NCI-H1105 treated with DMSO at 0.1 percent for 48 hours (cell line): ENCODE data around the gene RASA3.
A peak's percentile ranks its signal among the peaks of the same experiment; 100 is the strongest.

Experiments used
- DNase-seq: peaks from one replicate; lab custom pipeline; 2025; lab: John Stamatoyannopoulos, UW

The RASA3 gene

DNA sequence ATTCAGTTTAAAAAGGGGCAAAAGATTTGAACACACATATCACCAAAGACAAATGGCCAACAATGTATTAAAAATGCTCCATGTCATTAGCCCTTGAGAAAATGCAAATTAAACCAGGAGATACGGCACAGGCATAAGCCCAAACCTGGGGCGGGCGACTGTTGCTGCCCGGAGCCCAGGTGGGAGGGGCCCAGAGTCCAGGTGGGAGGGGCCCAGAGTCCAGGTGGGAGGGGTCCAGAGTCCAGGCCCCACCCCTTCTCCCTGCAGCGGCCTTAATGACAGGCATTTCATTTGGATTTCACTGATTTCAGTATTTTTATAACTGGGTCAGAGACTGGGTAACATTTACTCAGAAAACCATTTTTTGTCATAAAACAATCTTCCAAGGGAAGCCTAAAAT is 78.2 kb downstream of the RASA3 start:
- DNase-seq, result no peak

DNA sequence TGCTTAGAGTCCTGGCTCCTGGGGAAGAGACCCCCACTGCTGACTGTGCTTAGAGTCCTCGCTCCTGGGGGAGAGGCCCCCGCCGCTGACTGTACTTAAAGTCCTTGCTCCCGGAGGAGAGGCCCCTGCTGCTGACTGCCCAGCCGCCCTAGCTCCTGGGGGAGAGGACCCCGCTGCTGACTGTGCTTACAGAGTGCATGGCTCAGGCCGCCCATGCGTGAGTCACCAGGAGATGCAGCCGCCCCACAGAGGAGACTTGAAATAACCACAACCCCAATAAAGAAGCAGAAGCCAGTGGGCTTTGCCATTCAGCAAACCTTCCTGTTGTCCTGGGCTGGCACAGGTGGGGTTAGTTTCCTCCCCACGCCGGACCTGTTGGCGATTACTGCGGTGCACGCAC is 79.4 kb downstream of the RASA3 start:
- DNase-seq, result no peak

DNA sequence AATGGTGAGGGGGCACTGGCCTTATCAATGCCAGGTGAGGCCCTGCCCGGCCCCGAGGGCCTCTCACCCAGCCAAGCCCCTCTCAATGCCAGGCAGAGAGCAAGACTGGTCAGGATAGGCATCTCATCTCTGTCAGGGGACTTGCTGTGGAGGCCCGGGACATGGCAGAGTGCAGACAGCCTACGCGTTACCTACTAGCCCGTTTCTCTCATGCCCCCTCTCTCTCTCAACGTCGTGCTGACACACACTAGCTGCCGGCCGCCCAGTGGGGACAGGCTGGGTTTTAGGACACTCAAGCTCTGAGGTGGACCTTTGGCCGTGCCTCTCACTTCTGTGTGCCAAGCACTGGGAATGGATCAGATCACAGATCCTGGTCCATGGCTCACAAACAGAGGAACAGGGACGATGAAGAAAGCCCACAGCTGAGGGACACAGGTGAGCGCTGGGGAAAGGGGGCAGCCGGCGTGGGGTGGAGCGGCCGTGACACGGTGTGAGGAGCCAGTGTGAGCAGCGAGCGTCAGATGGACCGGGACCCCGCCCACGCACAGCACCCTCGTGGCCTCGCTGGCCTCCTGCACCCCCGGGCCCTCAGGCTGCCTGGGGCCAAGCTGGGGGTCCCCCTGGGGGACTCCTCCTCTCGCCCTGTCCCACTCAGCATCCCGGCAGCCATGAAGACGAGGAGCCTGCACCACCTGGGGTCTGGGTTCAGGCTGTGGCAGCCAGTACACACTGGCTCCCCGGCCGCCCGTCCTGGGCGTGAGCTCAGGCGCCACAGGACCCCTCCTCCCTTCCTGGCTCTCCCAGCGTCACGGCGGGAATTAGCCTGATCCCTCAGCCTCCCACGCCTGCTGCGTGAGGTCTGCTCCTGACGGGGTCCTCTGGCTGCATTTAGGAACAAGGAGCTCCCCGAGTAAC is 81.6 kb downstream of the RASA3 start:
- no peak for DNase-seq

DNA sequence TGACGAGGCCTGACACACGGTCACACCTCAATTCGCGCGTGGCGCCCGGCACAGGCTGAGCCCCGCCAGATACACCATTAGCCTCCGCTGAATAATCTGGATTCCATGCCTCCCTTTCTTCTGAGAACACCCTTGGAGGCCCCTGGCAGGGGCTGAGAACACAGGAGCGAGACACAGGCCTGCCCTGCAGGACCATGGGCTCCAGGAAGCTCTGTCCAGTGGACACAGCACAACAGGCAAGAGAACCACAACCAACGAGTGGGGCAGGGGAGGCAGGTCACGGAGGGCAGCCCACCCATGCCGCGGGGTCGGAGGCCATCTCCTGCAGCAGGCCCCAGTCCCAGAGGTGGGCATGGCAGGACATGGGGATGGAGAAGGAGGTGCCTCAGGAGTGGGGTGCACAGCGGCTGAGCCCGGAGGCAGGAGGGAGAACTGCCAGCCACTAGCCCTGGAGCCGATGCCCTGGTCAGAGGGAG is 82.8 kb downstream of the RASA3 start:
- no peak for DNase-seq

DNA sequence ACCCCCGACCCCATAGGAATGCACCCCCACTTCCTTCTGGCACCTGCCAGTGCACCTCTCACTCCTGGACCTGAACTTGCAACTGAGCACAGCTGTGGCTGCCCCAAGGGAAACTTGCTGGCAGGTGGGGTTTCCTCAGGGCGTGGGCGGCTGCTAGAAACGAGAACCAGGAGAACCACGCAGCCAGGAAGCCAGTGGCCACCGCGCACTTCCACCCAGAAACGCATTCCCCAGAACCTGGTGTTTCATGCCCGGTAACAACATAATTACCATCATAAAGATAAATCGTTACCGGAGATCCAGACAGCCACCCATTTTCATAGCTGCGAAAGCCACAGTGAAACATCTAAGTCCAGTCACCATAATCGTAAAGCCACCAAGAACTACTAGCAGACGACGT is 83.4 kb downstream of the RASA3 start:
- no peak for DNase-seq

DNA sequence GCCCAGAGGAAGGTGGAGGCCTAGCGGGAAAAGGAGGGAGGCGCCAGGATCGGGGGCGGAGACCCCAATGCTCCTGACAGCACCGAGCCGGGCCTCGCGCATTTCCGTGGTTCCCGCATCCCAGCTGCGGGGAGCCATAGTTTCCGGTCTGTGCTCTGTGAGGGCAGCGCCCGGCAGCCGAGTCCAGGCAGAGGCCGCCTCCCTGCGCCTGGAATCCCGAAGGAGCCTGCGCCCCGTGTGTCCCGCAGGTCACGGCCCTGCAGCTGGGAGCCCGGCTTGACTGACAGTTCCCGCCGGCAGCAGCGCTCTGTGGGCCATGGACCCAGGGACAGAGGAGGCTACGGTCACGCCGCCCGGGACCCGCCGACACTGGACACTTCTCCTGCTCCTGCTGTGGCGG is 84.0 kb downstream of the RASA3 start:
- DNase-seq, result no peak

DNA sequence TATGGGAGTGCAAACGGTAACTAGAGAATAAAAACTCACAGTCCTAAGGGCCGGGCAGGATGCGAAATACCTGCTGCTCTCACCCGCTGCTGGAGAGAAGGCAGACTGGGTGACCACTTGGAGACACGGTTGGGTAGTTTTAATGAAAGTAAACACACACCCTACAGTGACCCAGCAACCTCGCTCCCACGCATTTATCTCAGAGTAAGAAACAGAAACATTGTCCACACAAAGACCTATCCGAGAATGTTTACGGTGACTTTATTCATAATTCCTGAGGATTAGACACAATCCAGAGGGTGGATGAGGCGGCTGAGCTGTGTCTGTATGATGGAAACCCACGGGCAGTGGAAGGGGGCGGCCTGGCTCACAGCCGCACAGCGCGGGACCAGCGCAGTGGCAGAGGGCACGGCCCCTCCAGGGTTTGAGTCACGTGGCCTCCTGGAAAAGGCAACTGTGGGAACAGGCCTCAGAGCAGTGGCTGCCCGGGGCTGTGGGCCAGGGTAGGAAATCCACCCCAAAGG is 85.0 kb downstream of the RASA3 start:
- peak; percentile 50 for DNase-seq

DNA sequence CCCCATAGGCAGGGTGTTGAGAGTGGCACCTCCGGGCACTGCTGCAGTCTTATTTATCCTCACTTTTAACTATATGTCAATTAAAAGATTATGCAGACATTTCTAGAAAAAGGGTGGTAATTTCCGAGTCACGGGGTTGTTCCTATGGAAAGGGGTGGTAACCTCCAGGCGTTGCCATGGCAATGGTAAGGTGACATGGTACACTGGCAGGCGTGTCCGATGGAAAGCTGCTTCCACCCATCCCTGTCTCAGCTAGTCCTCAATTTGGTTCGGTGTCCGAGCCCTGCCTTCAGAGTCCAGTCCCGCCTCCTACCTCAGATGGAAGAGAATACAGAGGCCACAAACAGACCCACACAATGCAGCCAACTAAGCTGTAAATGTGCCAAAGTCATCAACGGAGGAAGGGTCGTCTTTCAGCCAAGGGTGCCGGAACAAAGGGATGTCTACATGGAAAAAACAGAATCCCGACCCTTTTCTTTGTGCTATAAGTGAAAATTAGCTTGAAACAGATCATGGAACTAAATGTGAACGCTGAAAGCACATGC is 85.9 kb downstream of the RASA3 start:
- no peak for DNase-seq

DNA sequence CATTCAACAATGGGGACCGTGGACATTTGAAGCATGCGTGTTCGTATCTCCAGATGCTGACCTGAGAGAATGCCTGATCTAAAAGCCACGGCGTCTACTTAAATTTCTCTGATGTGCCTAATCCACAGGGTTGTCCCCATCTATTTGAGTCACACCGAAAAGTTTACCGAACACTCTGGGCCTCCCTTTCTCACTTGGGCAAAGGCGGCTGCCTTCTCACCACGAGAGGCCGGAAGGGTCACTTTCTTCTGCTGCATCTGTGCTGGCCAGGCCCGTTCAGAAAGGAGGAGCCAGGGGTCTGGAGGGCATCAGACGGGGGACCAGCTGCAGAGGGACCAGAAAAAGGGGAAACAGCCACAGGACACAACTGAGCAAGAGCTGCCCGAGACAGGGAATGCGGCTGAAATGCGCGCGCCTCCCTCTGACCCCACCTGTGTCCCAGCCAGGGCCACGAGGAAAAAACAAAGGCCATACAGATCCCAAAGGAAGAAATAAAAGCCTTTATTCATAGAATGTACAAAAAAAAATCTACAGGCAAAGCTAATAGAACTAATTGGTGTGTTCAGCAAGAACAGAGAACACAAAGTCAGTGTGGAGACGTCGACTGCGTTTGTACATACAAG is 87.2 kb downstream of the RASA3 start:
- DNase-seq, result no peak

DNA sequence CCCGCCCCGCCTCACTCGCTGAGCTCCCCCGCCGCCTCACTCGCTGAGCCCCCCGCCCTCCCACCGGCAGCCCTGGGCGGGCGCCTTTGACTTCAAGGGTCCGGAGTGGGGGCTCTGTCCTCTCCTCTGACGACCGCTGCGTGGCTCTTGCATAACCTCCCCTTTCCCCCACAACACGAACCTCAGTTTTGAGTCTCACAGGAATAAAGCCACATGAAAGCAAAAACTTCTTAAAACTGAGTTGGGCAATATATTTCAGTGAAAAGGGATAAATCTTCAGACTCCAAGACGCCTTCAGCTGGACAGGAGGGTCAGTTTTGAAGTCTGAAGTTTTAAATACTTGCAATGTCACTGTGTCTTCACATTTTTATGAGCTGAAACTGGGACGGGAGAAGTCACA is 87.9 kb downstream of the RASA3 start:
- no peak for DNase-seq

DNA sequence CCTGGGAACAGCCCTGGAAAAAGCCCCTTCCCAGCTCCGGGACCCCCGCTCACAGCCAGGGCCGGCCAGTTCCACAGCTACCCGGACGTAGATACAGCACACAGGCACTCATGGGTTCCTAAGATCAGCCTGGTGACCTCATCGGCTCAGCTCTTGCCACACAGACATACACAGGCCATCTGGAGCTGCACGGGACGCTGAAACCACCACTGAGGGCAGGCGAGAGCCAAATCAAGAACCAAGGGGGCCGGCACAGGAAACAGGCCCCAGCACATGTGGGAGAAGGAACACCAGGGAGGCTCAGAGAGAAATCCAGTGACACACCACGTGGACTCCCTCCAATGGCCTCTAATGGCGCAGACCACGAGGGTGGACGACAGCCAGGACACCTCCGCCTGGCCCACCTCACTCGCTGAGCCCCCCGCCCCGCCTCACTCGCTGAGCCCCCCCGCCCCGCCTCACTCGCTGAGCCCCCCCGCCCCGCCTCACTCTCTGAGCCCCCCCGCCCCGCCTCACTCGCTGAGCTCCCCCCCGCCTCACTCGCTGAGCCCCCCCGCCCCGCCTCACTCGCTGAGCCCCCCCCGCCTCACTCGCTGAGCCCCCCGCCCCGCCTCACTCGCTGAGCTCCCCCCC is 88.9 kb downstream of the RASA3 start:
- no peak for DNase-seq

DNA sequence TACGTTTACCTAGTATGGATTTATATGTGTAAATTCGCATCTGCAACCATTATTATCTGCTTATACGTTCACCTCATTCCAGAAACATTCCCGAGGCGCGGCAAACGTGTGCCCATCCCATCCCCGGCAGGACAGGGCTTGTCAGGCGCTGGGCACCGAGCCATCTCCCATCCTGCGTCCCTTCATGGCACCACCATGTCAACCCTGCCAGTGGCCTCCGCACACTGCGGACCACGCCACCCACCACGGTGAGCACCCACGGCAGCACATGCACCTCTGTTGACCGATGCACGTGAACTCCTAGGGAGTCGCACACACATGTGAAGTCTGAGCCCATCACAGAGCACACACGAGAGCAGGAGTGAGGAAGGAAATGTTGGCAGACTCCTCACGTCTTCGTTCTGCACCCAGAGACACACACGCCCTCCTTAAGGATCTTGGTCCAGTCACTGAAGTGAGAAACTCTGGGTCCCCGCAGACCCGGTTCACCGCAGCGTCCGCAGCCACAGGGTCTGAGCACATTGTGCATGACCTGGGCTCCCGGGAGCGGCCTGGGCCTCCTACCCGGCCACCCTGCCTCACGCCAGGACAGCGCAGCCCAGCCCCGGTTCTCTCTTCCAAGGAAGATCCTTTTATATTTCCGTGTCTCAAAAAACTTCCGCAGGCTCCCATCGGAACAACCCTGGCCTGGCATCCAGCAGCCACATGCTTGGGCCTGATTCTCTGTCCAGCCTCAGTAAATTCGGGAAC is 90.2 kb downstream of the RASA3 start:
- no peak for DNase-seq

DNA sequence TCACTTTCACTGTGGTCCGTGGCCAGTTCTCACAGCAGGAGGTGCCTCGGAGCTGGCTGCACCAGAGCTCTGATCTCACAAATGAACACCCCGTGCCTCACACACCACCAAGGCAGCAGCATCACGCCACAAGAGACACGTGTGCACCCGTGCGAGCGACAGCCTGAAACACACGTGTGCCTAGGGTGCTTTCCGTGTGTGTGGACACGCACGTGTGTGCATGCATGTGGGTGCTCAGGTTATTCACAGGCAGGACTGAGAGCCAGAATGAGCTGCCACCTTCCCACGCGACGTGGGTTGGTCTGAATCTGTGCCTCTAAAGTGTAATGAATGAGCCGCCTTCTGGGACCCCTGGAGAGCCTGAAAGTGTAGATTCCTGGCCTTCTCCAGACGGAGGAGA is 90.9 kb downstream of the RASA3 start:
- DNase-seq, result no peak

DNA sequence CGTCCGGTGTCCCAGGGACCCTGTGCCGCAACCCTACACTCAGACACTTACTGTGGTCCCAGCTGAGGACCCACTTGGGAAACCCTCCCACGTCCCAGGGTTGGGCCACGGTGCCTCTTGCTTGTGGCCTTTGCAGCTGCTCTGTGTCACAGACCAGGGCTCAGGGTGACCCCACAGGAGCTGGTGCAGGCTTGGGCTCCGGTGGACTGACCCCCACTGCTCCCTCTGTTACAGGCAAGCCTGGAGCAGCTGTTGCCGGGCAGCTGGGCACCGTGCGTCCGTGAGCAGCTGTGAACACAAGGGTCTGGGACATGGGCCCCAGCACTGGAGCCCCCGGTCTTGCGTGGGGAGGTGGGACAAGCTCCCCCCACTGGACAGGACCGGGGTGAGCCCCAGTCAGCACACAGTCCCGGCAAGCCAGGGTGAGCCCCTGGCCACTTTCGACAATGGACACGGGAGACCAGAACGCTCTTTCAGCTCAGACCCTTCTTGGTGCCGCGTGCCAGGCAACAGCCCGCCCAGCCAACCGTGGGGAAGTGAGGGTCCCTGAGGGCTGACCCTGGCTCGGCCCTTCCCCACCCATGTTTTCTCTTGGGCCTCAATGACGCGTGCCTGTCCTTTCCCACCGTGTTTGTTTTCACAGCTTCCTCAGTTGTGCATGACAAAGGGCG is 92.8 kb downstream of the RASA3 start:
- DNase-seq, result no peak

DNA sequence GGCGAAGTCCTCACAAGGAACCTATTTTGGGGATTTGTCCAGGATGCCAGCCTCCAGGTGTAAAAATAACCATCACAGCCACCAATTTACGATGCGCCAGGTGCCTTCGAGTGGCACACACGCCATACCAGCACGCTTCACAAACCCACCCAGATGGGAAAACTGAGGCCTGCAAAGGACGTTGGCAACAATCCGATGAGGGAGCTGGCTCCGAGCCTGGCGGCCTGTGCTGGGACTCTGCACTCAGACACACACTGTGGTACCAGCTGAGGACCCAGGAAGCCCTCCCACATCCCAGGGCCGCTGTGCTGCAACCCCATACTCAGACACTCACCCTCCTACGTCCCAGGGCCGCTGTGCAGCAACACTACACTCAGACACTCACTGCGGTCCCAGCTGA is 93.5 kb downstream of the RASA3 start:
- DNase-seq, result no peak

DNA sequence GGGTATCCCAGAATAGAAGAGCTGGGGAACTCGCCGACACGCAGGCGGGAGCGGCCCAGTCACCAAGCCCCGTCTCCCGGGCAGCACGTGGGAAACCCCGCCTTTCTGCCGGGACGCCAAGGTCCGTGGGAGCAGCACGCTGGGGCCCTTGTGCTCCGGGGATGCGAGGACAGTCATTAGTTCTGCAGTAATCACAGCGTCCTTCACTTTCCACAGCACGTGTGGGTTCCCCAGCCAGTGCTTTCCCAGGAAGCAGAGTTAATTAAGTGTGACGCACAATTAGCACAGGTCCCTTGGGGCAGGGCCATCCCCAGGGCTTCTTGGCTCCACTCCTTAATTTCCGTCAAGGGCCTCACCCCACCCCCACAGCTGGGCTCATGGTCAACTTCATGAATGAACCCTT is 94.2 kb downstream of the RASA3 start:
- peak; percentile 10 for DNase-seq

DNA sequence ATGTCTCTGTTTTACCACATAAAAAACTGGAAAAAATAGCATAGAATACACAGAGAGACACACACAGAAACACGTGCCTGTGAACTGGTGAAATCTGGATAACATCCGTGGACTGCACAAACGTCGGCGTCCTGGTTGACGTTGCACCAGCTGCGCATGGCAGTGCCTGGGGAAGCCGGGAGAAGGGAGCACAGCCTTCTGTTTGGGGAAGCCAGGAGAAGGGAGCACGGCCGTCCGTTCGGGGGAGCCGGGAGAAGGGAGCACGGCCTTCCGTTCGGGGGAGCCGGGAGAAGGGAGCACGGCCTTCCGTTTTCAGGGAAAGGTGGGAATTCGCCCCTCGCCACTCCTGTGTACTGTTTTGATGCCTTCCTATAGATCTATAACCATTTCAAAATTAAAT is 94.7 kb downstream of the RASA3 start:
- DNase-seq, result no peak

DNA sequence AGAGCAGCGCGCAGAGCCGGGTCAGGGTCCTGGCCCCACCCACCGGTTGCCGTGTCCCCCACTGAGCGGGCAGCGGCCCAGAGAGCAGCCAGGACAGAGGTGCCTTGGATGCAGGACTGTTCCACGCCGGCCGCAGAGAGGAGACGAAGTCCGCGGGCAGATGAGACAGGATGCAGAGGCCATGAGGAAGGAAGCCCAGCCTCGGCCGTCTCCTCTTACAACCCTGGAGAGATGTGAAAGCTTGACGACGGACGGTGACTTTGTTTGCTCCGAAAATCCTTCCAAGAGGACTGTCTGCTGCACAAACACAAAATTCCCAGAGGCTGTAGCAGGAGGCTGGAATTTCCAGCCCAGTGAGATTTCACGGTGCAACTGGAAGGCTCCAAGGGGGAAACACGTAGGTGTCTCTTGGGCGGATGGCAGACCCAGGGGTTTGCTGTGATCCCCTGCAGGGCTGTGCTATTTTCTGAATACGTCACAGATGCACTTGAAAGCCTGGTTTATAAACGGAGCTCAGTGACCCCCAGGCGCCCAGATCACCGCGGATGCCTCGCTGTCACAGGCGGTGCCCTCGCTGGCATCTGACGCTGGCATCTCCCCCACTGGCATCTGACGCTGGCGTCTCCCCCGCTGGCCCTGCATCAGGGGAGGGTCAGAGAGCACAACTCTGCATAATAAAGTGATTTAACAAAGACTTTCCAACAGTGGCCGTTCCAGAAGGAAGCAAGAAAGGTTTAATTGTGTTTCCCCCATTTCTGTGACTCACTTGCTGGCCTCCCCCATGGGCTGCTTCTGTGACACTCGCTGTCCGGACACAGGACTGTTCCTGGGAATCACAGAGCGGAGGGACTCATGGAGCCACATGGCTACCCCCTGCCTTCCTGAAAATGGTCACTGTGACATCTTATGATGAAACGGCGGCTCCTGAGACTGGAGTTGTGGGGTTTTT is 96.6 kb downstream of the RASA3 start:
- DNase-seq, result no peak

DNA sequence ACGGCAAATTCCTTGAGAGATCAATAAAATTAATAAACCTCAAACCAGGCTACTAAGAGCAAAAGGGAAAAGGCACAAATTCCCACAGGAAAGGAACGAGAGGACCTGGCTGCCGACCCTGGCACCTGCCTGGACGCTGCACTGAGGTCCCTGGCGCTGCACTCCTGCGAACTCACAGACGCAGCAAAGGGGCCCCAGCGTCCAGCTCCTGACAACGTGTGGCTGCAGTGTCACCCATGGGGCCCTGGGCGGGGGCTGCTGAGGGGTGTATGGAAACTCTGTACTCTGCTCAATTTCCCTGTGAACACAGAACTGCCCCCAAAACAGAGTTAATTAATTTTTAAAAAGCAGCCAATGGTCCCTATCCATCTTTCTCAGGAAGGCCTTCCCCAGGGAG is 97.2 kb downstream of the RASA3 start:
- no peak for DNase-seq

DNA sequence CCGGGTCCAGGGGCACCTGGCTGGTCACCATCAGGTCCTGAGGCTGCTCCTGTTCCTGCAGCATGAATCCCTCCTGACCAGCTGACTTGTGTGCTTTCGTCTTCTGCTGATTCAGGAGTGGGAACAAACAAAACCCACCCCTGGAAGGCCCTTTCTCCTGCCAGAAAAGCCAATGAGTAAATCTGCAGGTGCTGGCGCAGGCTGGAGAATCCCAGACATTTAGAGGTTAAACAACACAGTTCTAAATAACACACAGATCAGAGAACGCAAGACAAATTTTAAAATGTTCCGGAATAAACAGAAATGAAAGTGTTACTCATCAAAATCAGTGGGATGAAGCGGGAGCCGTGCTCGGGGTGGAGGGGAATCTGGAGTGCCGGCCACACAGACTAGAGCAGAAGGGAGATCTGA is 97.9 kb downstream of the RASA3 start:
- no peak for DNase-seq
